Measurements from ENCODE around the gene LAD1.

The LAD1 gene

GRCh38 chr1:201403359-201403758 is 4.2 kb upstream of the LAD1 start:
- Histone ChIP-seq H3K36me3 (ENCODE audit: control insufficient read depth, insufficient read depth, low read length) (no peaks in the 10 kb centered on the region), H3K27me3 (ENCODE audit: control insufficient read depth, insufficient read depth, low read length) (peaks cover 34% of the 10 kb centered on the region), H3K9ac (ENCODE audit: low read depth, low read length) (no peak overlapping the region), H3K4me3 (ENCODE audit: low read depth, low read length) (no peak overlapping the region), H3K27ac (ENCODE audit: low read depth, low read length) (no peak overlapping the region), H3K4me1 (ENCODE audit: control insufficient read depth, insufficient read depth, low read length) (peaks cover 15% of the 10 kb centered on the region), H3K9me3 (ENCODE audit: control insufficient read depth, insufficient read depth, low read length) (no peaks in the 10 kb centered on the region)

- Histone ChIP-seq H3K4me1 (ENCODE audit: control insufficient read depth, insufficient read depth, low read length) (peaks cover 19% of the 10 kb centered on the region), H3K9me3 (ENCODE audit: control insufficient read depth, insufficient read depth, low read length) (no peaks in the 10 kb centered on the region), H3K4me3 (ENCODE audit: low read depth, low read length) (no peak overlapping the region), H3K9ac (ENCODE audit: low read depth, low read length) (no peak overlapping the region), H3K27me3 (ENCODE audit: control insufficient read depth, insufficient read depth, low read length) (peaks cover 34% of the 10 kb centered on the region), H3K36me3 (ENCODE audit: control insufficient read depth, insufficient read depth, low read length) (no peaks in the 10 kb centered on the region), H3K27ac (ENCODE audit: low read depth, low read length) (no peak overlapping the region)
Measured at GRCh38 chr1:201401700-201402099, 2.6 kb upstream of the LAD1 start.

GRCh38 chr1:201400852-201401230 is 1.7 kb upstream of the LAD1 start:
- no peak overlapping the region for H3K9ac ChIP-seq (ENCODE audit: low read depth, low read length)
- H3K27ac ChIP-seq (ENCODE audit: low read depth, low read length), result no peak overlapping the region
- no peaks in the 10 kb centered on the region for H3K36me3 ChIP-seq (ENCODE audit: control insufficient read depth, insufficient read depth, low read length)
- no peak overlapping the region for H3K4me3 ChIP-seq (ENCODE audit: low read depth, low read length)
- peaks cover 19% of the 10 kb centered on the region for H3K4me1 ChIP-seq (ENCODE audit: control insufficient read depth, insufficient read depth, low read length)
- H3K27me3 ChIP-seq (ENCODE audit: control insufficient read depth, insufficient read depth, low read length), result peaks cover 34% of the 10 kb centered on the region
- no peaks in the 10 kb centered on the region for H3K9me3 ChIP-seq (ENCODE audit: control insufficient read depth, insufficient read depth, low read length)

GRCh38 chr1:201400212-201400851 is 1.2 kb upstream of the LAD1 start:
- Histone ChIP-seq H3K9ac (ENCODE audit: low read depth, low read length) (peak overlapping the region; percentile 81; the same call in 1 of the 2 replicates), H3K9me3 (ENCODE audit: control insufficient read depth, insufficient read depth, low read length) (no peaks in the 10 kb centered on the region), H3K4me3 (ENCODE audit: low read depth, low read length) (peak overlapping the region; percentile 69), H3K36me3 (ENCODE audit: control insufficient read depth, insufficient read depth, low read length) (no peaks in the 10 kb centered on the region), H3K4me1 (ENCODE audit: control insufficient read depth, insufficient read depth, low read length) (peaks cover 19% of the 10 kb centered on the region), H3K27ac (ENCODE audit: low read depth, low read length) (no peak overlapping the region), H3K27me3 (ENCODE audit: control insufficient read depth, insufficient read depth, low read length) (peaks cover 34% of the 10 kb centered on the region)

GRCh38 chr1:201399352-201400126 is 415 bp upstream of the LAD1 start:
- no peaks in the 10 kb centered on the region for H3K9me3 ChIP-seq (ENCODE audit: control insufficient read depth, insufficient read depth, low read length)
- H3K4me1 ChIP-seq (ENCODE audit: control insufficient read depth, insufficient read depth, low read length), result peaks cover 20% of the 10 kb centered on the region
- peak overlapping the region; percentile 81 for H3K9ac ChIP-seq (ENCODE audit: low read depth, low read length)
- H3K4me3 ChIP-seq (ENCODE audit: low read depth, low read length), result peak overlapping the region; percentile 69
- no peaks in the 10 kb centered on the region for H3K36me3 ChIP-seq (ENCODE audit: control insufficient read depth, insufficient read depth, low read length)
- H3K27ac ChIP-seq (ENCODE audit: low read depth, low read length), result peak overlapping the region; percentile 3
- peaks cover 34% of the 10 kb centered on the region for H3K27me3 ChIP-seq (ENCODE audit: control insufficient read depth, insufficient read depth, low read length)

GRCh38 chr1:201397675-201398074 is 1.4 kb downstream of the LAD1 start:
- no peak overlapping the region for H3K9ac ChIP-seq (ENCODE audit: low read depth, low read length)
- no peak overlapping the region for H3K4me3 ChIP-seq (ENCODE audit: low read depth, low read length)
- H3K4me1 ChIP-seq (ENCODE audit: control insufficient read depth, insufficient read depth, low read length), result peaks cover 26% of the 10 kb centered on the region
- H3K9me3 ChIP-seq (ENCODE audit: control insufficient read depth, insufficient read depth, low read length), result no peaks in the 10 kb centered on the region
- no peaks in the 10 kb centered on the region for H3K36me3 ChIP-seq (ENCODE audit: control insufficient read depth, insufficient read depth, low read length)
- H3K27ac ChIP-seq (ENCODE audit: low read depth, low read length), result no peak overlapping the region
- H3K27me3 ChIP-seq (ENCODE audit: control insufficient read depth, insufficient read depth, low read length), result peaks cover 34% of the 10 kb centered on the region

- Histone ChIP-seq H3K4me1 (ENCODE audit: control insufficient read depth, insufficient read depth, low read length) (peaks cover 26% of the 10 kb centered on the region), H3K27me3 (ENCODE audit: control insufficient read depth, insufficient read depth, low read length) (peaks cover 34% of the 10 kb centered on the region), H3K27ac (ENCODE audit: low read depth, low read length) (no peak overlapping the region), H3K9ac (ENCODE audit: low read depth, low read length) (no peak overlapping the region), H3K4me3 (ENCODE audit: low read depth, low read length) (no peak overlapping the region), H3K36me3 (ENCODE audit: control insufficient read depth, insufficient read depth, low read length) (no peaks in the 10 kb centered on the region), H3K9me3 (ENCODE audit: control insufficient read depth, insufficient read depth, low read length) (no peaks in the 10 kb centered on the region)
Measured at GRCh38 chr1:201396861-201397464, 2.2 kb downstream of the LAD1 start.

- Histone ChIP-seq H3K4me3 (ENCODE audit: low read depth, low read length) (no peak overlapping the region), H3K27me3 (ENCODE audit: control insufficient read depth, insufficient read depth, low read length) (peaks cover 25% of the 10 kb centered on the region), H3K9ac (ENCODE audit: low read depth, low read length) (no peak overlapping the region), H3K27ac (ENCODE audit: low read depth, low read length) (no peak overlapping the region), H3K9me3 (ENCODE audit: control insufficient read depth, insufficient read depth, low read length) (no peaks in the 10 kb centered on the region), H3K36me3 (ENCODE audit: control insufficient read depth, insufficient read depth, low read length) (no peaks in the 10 kb centered on the region), H3K4me1 (ENCODE audit: control insufficient read depth, insufficient read depth, low read length) (peaks cover 26% of the 10 kb centered on the region)
Measured at GRCh38 chr1:201395936-201396335, 3.2 kb downstream of the LAD1 start.

- no peak overlapping the region for H3K9ac ChIP-seq (ENCODE audit: low read depth, low read length)
- no peak overlapping the region for H3K27ac ChIP-seq (ENCODE audit: low read depth, low read length)
- H3K4me3 ChIP-seq (ENCODE audit: low read depth, low read length), result no peak overlapping the region
- peaks cover 17% of the 10 kb centered on the region for H3K4me1 ChIP-seq (ENCODE audit: control insufficient read depth, insufficient read depth, low read length)
- no peaks in the 10 kb centered on the region for H3K36me3 ChIP-seq (ENCODE audit: control insufficient read depth, insufficient read depth, low read length)
- H3K27me3 ChIP-seq (ENCODE audit: control insufficient read depth, insufficient read depth, low read length), result peaks cover 11% of the 10 kb centered on the region
- no peaks in the 10 kb centered on the region for H3K9me3 ChIP-seq (ENCODE audit: control insufficient read depth, insufficient read depth, low read length)
Measured at GRCh38 chr1:201394591-201394990, 4.5 kb downstream of the LAD1 start.

GRCh38 chr1:201393076-201393475 is 6.0 kb downstream of the LAD1 start:
- Histone ChIP-seq H3K9me3 (ENCODE audit: control insufficient read depth, insufficient read depth, low read length) (no peaks in the 10 kb centered on the region), H3K27ac (ENCODE audit: low read depth, low read length) (no peak overlapping the region), H3K4me1 (ENCODE audit: control insufficient read depth, insufficient read depth, low read length) (peaks cover 8% of the 10 kb centered on the region), H3K4me3 (ENCODE audit: low read depth, low read length) (no peak overlapping the region), H3K27me3 (ENCODE audit: control insufficient read depth, insufficient read depth, low read length) (no peaks in the 10 kb centered on the region), H3K36me3 (ENCODE audit: control insufficient read depth, insufficient read depth, low read length) (no peaks in the 10 kb centered on the region), H3K9ac (ENCODE audit: low read depth, low read length) (no peak overlapping the region)
